Endometrial microvascular endothelial cells (primary cell): ENCODE results near the gene NLRC3. TPM values are rescaled to one million over a fixed set of nuclear protein-coding genes. Genes with fewer than 3 reads are reported as not detected.

Experiments used
- in situ Hi-C: cut with HindIII; loops from 2 replicates; pipeline ENCODE4 v1.10.0; 2017; ENCODE audit warnings: low sequenced_read_pairs, low pct_unique_long_range_greater_than_20kb; ENCODE audit errors: inconsistent ontology term
- total RNA-seq: library from RNA; depleted of rRNA; stranded (reverse); fragments of >200 nt; gene quantifications from one replicate; pipeline ENCODE4 v1.2.3, GENCODE V29; 2015; ENCODE audit errors: inconsistent ontology term

Gene NLRC3
- total RNA-seq, 1 donor from 2014 or later, result 5.2 TPM

DNA sequence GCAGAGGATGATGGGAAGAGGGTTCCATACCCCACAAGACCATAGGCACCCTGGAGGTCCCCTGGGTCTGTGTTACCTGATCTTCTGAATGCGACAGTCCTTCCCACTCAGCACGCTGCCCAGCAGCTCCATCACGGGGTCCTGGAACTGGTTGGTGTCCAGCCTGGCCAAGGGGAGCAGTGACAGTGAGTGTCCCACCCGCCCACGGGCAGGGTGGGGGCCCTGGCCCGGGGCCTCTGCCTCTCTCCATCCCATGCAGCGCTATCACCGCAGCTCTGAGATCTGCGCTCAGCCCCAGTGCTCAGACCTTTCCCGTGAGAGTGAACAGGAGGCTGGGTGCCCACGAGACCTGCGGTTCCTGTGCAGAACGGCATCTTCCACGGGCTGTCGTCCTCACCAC is 15.6 kb downstream of the NLRC3 start:
- in situ Hi-C loops, result no loop called here

DNA sequence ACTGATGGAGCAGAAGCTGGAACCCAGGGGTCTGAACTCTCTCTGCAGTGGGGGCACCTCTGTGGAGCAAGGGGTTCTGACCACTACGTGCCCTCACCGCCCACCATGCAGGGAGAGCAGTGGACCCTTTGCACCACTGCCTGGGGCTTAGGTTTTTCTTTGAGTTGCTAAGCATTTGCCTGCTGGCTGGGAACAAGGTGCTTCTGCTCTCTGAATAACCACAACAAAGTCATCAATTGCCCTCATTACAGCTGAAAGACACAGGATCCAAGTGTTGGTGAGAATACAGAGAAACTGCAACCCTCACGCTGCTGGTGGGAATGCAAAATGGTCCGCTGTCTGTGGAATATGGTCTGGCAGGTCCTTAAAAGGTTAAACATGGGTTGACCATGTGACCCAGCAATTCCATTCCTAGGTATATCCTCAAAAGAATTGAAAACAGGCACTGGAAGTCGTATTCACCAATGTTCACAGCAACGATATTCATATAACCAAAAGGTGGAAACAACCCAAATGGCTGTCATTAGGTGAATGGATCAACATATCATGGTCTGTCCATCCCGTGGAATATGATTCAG is 22.8 kb downstream of the NLRC3 start:
- in situ Hi-C loops, result no loop called here

- in situ Hi-C loops, result no loop called here
Measured at GRCh38 chr16:3553138-3553923, 23.9 kb downstream of the NLRC3 start.

GRCh38 chr16:3550851-3551847 is 26.1 kb downstream of the NLRC3 start:
- in situ Hi-C loops, result no loop called here

DNA sequence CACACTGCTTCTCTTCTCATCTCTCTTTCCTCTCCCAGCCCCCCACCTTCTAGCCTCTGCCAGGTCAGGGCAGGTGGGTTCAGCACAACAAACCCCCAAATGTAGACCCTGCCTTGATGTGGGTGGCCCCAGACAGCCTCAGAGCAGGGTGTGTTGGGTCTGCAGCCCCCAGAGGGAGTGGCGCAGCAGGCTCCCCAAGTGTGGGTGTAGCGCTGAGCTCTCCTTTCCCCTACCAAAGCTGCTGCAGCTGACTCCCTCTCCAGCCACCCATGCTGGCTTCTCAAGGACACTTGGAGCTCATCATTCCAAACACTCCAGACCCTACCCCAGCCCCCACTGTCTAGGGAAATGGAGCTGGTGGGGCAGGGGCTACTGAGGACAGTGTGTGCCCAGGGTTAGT is 27.3 kb downstream of the NLRC3 start:
- in situ Hi-C loops, result no loop called here

DNA sequence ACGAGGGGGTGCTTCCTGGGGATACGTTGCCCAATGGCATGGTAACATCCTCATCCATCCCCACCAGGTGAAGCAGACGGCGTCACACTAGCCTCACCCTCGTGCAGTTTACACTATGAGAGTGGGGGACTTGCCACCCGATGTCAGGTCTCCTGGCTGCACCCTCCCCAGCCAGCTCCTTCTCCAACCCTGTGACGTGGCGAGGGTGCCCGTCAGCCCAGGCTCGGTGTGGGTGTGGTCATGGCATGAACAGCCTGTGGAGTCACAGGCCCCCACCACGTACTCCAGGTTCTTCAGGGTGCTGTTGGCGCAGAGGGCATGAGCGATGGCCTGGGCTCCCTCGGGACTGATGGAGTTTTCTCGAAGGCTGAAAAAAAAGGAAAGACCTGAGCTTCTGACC is 28.3 kb downstream of the NLRC3 start:
- in situ Hi-C loops, result no loop called here

DNA sequence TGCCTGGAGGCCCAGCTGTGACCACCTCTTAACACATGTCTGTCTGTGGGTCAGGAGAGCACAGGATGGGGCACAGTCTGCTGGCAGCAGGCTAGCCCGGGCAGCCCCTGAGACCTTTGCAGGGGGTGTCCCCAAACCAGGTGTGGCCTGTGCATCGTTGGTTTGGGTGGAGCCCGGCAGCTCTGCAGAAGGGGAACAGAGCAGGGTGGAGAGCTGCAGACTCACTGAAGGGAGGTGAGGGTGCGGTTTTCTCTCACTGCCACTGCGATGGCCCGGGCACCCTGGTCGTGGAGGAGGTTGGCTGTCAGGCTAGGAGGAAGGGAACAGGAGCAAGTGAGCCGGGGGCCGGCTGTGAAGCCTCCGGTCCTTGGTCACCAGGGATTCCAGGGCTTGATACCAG is 28.8 kb downstream of the NLRC3 start:
- in situ Hi-C loops, result no loop called here

DNA sequence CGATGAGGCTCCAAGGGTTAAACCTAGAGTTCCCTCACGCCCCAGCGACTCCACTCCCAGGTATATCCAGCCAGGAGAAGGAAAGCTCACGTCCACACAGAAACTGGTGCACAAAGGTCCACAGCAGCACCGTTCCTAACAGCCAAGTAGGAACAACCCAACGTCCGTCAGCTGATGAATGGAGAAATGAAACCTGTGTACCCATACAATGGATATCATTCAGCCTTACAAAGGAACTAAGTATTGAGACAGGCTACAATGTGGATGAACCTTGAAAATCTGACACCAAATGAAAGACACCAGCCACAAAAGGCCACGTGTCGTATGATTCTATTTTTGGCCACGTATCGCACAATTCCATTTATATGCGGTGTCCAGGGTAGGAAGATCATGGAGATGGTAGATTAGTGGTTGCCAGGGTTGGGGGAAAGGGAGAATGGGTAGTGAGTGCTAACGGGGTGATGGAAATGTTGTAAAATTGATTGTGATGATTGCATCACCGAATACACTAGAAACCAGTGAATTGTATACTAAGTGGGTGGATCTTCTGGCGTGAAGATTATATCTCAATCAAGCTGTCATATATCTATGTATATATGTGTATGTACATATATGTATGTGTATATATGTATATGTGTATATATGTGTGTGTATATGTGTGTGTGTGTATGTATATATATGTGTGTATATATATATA is 30.1 kb downstream of the NLRC3 start:
- in situ Hi-C loops, result no loop called here

DNA sequence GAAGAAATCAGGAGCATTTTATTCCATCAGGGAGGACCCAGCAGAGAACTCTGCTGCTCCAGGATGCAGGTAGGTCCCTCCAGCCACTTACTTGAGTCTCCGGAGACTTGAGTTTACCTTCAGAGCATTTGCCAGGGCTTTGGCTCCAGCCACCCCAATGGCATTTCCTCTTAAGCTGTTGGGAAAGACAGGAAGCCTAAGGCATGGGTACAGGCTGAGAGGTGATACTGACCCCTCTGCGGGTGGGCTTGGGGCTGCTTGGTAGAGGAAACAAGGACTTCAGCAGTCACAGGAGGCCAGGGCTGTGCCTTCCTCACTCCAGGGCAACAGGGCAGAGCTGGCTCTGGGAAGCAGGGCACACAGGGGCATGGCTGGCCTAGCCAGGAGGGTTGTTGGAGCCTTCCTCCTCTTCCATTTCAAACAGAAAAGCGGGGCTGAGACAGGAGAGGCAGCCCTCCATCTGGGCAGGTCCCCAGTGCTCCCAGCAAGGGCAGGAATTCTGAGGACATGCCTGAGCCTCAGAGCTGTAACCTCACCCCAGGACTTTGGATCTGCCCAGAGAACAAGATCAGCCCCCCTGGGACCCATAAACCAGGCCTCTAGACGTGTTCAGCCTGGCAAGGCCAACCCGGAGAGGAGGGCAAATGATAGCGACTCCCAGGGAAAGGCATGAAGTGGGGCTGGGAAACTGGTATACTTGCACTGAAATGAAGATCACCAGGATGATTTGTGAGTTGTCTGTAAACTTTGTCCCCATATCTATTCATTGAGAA is 34.4 kb downstream of the NLRC3 start:
- in situ Hi-C loops, result no loop called here

- in situ Hi-C loops, result no loop called here
Measured at GRCh38 chr16:3541527-3542155, 35.6 kb downstream of the NLRC3 start.

DNA sequence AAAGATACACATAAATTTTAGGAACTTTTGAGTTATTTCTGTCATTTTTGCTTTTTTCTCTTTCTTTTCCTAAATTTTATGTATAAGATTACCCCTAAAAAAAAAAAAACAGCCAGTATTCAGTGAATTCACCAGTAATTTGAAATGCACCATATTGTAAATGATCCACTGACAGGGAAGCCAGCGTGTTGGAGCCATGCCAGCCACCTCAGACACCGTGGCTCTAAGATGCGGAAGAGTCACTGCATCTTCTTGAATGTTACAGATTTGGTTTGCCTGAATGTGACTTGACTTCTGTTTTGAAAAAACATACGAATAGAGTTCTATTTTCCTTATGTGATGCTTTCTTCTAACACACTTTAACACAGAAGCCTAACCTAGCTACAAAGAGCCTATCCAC is 39.0 kb downstream of the NLRC3 start:
- in situ Hi-C loops, result no loop called here

DNA sequence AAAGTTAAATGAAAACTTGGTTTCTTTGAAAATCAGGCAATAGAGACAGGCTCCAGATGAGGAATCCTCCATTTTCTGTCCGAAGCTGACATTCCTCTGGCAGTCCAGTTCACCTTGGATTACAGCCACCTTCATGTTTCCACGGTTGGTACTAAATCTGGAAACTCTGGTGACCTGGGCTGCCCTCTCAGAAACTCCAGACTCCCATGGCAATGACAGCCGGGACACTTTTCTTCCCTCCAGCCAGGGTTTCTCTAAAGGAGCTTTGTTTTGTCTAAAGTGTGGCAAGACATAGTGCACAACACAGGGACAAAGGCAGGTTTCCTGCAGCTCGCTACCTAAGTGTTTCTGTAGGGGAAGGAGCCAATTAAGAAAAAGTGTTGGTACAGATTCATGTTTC is 40.4 kb downstream of the NLRC3 start:
- in situ Hi-C loops, result no loop called here

- in situ Hi-C loops, result no loop called here
Measured at GRCh38 chr16:3536271-3536731, 40.9 kb downstream of the NLRC3 start.

- in situ Hi-C loops, result no loop called here
Measured at GRCh38 chr16:3534126-3534525, 43.1 kb downstream of the NLRC3 start.

GRCh38 chr16:3532741-3533140 is 44.5 kb downstream of the NLRC3 start:
- in situ Hi-C loops, result no loop called here

- in situ Hi-C loops, result no loop called here
Measured at GRCh38 chr16:3530371-3530914, 46.8 kb downstream of the NLRC3 start.

DNA sequence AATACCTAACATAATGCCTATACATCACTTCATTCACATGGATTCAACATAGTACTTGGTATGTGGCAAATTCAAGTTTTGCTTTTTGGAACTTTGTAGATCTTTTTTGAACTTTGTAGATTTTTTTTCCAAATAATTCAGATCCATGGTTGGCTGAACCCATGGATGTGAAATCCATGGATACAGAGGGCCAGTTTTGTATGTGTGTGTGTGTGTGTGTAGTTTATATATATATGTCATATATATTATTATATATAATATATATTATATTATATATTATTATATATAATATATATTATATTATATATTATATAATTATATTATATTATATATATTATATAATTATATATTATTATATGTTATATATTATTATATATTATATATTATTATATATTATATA is 48.0 kb downstream of the NLRC3 start:
- in situ Hi-C loops, result no loop called here

DNA sequence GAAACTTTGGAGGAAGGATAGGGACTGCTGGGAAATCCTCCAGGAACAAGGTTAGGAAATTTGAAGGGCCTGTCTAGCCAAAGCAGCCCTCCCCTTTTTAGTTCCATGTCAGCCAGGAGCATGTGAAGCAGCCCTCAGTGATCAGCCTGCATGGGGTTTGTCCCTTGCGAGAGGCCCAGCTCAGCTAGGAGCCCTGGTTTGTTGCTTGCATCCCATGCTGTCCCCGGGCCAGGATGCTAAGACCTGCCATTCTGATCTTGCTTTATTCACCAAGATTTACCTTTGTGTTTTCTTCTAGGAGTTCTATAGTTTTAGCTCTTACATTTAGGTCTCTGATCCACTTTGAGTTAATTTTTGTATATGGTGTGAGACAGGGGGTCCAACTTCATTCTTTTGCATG is 48.8 kb downstream of the NLRC3 start:
- in situ Hi-C loops, result no loop called here
